ENCODE measurements around the gene BBS1.

The BBS1 gene

GRCh38 chr11:66471142-66471541, 39.3 kb upstream of the BBS1 start:
- DNase-seq (ENCODE audit: low spot score in 2 of 2) = no peak
- ATAC-seq (replicated peaks; ENCODE audit: extremely low read depth, poor library complexity, severe bottlenecking) = no peak
- Mint-ChIP-seq H3K27ac (ENCODE audit: low read depth) (no peak overlapping the region), H3K4me3 (no peak overlapping the region), H3K9me3 (no peaks in the 10 kb centered on the region), H3K4me1 (peaks cover 10% of the 10 kb centered on the region), H3K36me3 (ENCODE audit: insufficient read depth) (peaks cover 13% of the 10 kb centered on the region), H3K27me3 (no peaks in the 10 kb centered on the region)

- no peaks in the 10 kb centered on the region for H3K27me3 Mint-ChIP-seq
- H3K27ac Mint-ChIP-seq (ENCODE audit: low read depth) = no peak overlapping the region
- no peaks in the 10 kb centered on the region for H3K9me3 Mint-ChIP-seq
- DNase-seq (ENCODE audit: low spot score in 2 of 2) (no peak), ATAC-seq (replicated peaks; ENCODE audit: extremely low read depth, poor library complexity, severe bottlenecking) (no peak)
- H3K4me1 Mint-ChIP-seq = peaks cover 6% of the 10 kb centered on the region
- no peak overlapping the region for H3K4me3 Mint-ChIP-seq
- peaks cover 9% of the 10 kb centered on the region for H3K36me3 Mint-ChIP-seq (ENCODE audit: insufficient read depth)
Measured at GRCh38 chr11:66472054-66472453, 38.4 kb upstream of the BBS1 start.

DNA sequence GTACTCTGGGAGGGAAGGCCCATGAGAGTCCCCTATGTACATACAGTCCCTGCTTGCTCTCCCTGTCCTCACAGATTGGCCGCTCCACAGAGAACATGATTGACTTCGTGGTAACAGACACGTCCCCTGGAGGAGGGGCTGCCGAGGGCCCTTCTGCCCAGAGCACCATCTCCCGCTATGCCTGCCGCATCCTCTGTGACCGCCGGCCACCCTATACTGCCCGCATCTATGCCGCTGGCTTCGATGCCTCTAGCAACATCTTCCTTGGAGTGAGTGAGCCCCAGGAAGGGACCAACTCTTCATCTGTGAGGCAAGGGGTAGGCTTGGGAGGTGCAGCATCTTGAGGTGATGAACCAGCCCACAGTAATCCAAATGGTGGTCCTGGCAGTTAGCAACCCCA, 37.3 kb upstream of the BBS1 start:
- Mint-ChIP-seq H3K4me1 (peaks cover 8% of the 10 kb centered on the region), H3K36me3 (ENCODE audit: insufficient read depth) (peaks cover 4% of the 10 kb centered on the region), H3K27ac (ENCODE audit: low read depth) (no peak overlapping the region), H3K4me3 (no peak overlapping the region), H3K9me3 (no peaks in the 10 kb centered on the region), H3K27me3 (no peaks in the 10 kb centered on the region)
- ATAC-seq (replicated peaks; ENCODE audit: extremely low read depth, poor library complexity, severe bottlenecking) (no peak), DNase-seq (ENCODE audit: low spot score in 2 of 2) (no peak)

GRCh38 chr11:66473608-66474515, 36.6 kb upstream of the BBS1 start:
- Mint-ChIP-seq H3K4me3 (no peak overlapping the region), H3K4me1 (peaks cover 15% of the 10 kb centered on the region), H3K9me3 (no peaks in the 10 kb centered on the region), H3K27me3 (no peaks in the 10 kb centered on the region), H3K27ac (ENCODE audit: low read depth) (no peak overlapping the region), H3K36me3 (ENCODE audit: insufficient read depth) (peaks cover 4% of the 10 kb centered on the region)
- DNase-seq (ENCODE audit: low spot score in 2 of 2) = no peak
- no peak for ATAC-seq (replicated peaks; ENCODE audit: extremely low read depth, poor library complexity, severe bottlenecking)

DNA sequence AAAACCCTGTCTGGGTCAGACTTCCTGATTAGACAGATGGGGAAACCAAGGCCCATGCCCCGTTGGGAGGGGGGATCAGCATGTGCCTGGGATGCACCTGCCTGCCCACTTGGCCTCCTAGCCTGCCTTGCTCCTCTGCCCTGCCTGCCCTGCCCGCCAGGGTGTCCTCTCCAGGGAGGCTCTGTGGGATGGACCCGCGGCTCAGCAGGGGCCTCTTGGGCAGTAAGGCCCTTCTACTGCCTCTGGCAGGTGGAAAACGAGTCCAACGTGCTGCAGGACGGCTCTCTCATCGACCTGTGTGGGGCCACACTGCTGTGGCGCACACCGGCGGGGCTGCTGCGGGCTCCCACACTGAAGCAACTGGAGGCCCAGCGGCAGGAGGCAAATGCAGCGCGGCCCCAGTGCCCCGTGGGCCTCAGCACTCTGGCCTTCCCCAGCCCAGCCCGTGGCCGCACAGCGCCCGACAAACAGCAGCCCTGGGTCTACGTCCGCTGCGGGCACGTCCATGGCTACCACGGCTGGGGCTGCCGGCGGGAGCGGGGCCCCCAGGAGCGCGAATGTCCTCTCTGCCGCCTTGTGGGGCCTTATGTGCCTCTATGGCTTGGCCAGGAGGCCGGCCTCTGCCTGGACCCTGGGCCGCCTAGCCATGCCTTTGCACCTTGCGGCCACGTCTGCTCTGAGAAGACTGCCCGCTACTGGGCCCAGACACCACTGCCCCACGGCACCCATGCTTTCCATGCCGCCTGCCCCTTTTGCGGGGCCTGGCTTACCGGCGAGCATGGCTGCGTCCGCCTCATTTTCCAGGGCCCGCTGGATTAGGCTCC, 34.9 kb upstream of the BBS1 start:
- Mint-ChIP-seq H3K36me3 (ENCODE audit: insufficient read depth) (peaks cover 9% of the 10 kb centered on the region), H3K27ac (ENCODE audit: low read depth) (no peak overlapping the region), H3K4me3 (no peak overlapping the region), H3K27me3 (no peaks in the 10 kb centered on the region), H3K4me1 (peaks cover 24% of the 10 kb centered on the region), H3K9me3 (no peaks in the 10 kb centered on the region)
- DNase-seq (ENCODE audit: low spot score in 2 of 2) (no peak), ATAC-seq (replicated peaks; ENCODE audit: extremely low read depth, poor library complexity, severe bottlenecking) (no peak)

DNA sequence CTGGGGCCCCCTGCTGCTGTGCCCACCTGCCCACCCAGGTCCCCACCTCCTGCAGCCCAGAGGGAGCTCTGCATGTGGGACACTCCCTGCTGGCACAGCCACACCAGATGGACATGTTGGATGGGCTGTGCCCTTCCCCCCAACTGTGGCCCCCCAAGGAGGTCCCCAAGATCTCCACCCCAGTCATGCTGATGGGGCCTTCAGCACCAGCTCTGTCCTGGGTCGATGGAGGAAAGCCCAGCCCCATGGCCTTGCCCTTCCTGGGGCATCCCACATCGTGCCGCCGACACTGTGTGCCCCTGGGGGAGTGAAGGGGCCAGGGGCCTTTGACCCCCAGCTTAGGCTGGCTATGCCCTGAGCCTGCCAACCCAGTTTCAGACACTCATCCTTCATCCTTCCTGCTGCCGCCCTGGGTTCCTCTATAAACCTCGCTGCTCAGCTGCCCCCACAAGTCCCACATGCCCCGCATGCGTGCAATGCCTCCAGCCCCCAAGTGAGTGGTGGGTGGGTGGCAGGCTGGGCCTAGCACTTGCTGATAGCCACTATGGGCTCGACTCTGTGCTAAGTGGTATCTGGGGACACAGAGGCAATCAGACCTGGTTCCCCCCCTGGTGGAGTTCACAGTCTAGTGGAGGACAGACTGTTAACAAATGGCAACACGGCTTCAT, 34.1 kb upstream of the BBS1 start:
- DNase-seq (ENCODE audit: low spot score in 2 of 2) = no peak

GRCh38 chr11:66476841-66477251, 33.6 kb upstream of the BBS1 start:
- H3K27me3 Mint-ChIP-seq = no peaks in the 10 kb centered on the region
- no peak for ATAC-seq (replicated peaks; ENCODE audit: extremely low read depth, poor library complexity, severe bottlenecking)
- peak overlapping the region; percentile 37 for H3K27ac Mint-ChIP-seq (ENCODE audit: low read depth)
- no peak for DNase-seq (ENCODE audit: low spot score in 2 of 2)
- no peaks in the 10 kb centered on the region for H3K9me3 Mint-ChIP-seq
- no peak overlapping the region for H3K4me3 Mint-ChIP-seq
- peaks cover 24% of the 10 kb centered on the region for H3K4me1 Mint-ChIP-seq
- peaks cover 9% of the 10 kb centered on the region for H3K36me3 Mint-ChIP-seq (ENCODE audit: insufficient read depth)

More for the DNA sequence above, 34.1 kb upstream of the BBS1 start:
- Mint-ChIP-seq H3K4me3 (no peak overlapping the region), H3K27ac (ENCODE audit: low read depth) (peak overlapping the region; percentile 37), H3K27me3 (no peaks in the 10 kb centered on the region), H3K36me3 (ENCODE audit: insufficient read depth) (peaks cover 9% of the 10 kb centered on the region), H3K9me3 (no peaks in the 10 kb centered on the region), H3K4me1 (peaks cover 24% of the 10 kb centered on the region)
- ATAC-seq (replicated peaks; ENCODE audit: extremely low read depth, poor library complexity, severe bottlenecking) = no peak

DNA sequence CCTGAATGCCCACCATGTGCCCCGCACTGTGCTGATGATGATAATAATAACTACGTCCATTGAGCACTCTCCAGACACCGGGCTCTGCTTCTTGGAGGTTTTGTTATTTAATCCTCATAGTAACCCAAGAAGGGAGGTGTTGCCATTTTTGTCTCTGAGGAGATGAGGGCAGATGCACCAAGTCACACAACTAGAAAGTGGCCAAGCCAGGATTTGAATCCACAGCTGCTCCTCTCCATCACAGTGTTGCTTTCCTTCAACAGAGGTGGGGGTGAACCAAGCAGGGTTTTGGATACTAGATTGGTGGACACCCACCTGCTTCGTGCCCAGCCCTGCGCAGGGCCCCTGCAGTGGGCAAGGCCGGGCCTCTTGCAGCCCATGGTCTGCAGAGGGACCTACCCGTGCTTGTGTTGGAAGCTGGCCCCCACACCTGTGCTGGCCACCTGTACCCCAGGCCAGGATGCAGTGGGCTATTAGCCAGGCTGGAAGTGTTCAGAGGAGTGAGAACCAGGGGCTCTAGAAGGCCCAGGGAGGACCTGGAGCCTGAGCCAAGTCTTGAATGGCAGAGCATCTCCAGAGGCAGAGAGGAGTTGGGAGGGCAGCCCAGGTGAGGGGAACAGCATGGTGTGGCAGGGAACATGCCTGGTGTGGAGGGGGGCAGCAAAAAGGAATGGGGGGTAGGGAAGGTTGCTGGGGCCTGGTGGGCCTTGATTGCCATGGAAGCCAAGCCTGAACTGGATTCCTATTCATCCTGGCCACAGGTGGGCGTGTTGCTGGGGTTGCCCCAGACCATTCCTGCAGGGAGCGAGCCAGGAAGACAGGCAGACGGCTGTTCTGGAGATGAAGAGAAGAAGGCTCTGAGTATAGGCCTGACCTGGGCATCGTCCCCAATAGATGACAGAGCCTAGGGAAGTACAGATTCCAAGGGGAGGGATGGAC, 32.9 kb upstream of the BBS1 start:
- Mint-ChIP-seq H3K27ac (ENCODE audit: low read depth) (no peak overlapping the region), H3K27me3 (no peaks in the 10 kb centered on the region), H3K4me3 (no peak overlapping the region), H3K9me3 (no peaks in the 10 kb centered on the region), H3K36me3 (ENCODE audit: insufficient read depth) (peaks cover 10% of the 10 kb centered on the region), H3K4me1 (peaks cover 29% of the 10 kb centered on the region)
- ATAC-seq (replicated peaks; ENCODE audit: extremely low read depth, poor library complexity, severe bottlenecking) = no peak
- no peak for DNase-seq (ENCODE audit: low spot score in 2 of 2)

DNA sequence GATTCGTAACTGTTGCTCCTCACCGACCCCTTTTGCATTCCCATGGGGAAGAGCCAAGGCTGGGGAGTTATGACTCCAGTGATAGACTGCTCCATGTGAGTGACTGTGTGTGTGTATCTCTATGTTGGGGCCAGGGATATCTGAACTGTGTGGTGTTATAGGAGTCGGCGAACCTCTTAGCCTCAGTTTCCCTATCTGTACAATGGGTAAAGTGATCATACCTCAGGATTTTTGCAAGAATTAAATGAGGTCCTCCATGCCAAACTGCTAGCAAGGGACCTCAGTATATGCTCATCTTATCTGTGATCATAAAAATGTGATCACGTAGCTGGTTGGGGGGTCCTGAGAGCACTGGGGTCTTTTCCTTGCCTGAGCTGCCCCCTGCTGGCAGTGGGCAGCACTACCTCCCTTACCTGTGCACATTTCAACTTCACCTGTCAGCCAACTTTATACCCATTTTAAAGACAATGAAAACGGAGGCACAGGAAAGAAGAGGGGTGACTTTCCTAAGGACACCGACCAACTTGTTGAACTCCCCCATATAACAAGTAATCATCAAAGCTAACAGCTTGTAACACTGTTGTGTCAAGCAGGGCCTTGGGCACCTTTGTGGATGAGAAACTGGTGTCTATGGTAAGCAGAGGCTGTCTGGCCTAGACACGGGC, 31.6 kb upstream of the BBS1 start:
- Mint-ChIP-seq H3K27me3 (no peaks in the 10 kb centered on the region), H3K36me3 (ENCODE audit: insufficient read depth) (peaks cover 14% of the 10 kb centered on the region), H3K4me1 (peaks cover 30% of the 10 kb centered on the region), H3K4me3 (peak overlapping the region; percentile 89), H3K9me3 (no peaks in the 10 kb centered on the region), H3K27ac (ENCODE audit: low read depth) (peak overlapping the region; percentile 65)
- no peak for DNase-seq (ENCODE audit: low spot score in 2 of 2)
- no peak for ATAC-seq (replicated peaks; ENCODE audit: extremely low read depth, poor library complexity, severe bottlenecking)

GRCh38 chr11:66479394-66480116, 30.9 kb upstream of the BBS1 start:
- peak overlapping the region; percentile 89 for H3K4me3 Mint-ChIP-seq
- ATAC-seq (replicated peaks; ENCODE audit: extremely low read depth, poor library complexity, severe bottlenecking) = no peak
- H3K36me3 Mint-ChIP-seq (ENCODE audit: insufficient read depth) = peaks cover 9% of the 10 kb centered on the region
- peaks cover 30% of the 10 kb centered on the region for H3K4me1 Mint-ChIP-seq
- DNase-seq (ENCODE audit: low spot score in 2 of 2) = no peak
- no peaks in the 10 kb centered on the region for H3K27me3 Mint-ChIP-seq
- peak overlapping the region; percentile 65 for H3K27ac Mint-ChIP-seq (ENCODE audit: low read depth)
- H3K9me3 Mint-ChIP-seq = no peaks in the 10 kb centered on the region
